Islet of Langerhans (tissue), 1 donor: Measurements from ENCODE around the gene CFLAR.
A peak's percentile ranks its signal among the peaks of the same experiment; 100 is the strongest.
"Not testable (repeated sequence)": the region's sequence is repeated elsewhere in the genome, so short reads cannot be mapped to it uniquely, and the experiment has no call there.

Experiments
- FAIRE-seq: peaks from one replicate; lab custom pipeline; 2011; peaks lifted over from hg19 to GRCh38; lab: Jason Lieb, UNC

The CFLAR gene

DNA sequence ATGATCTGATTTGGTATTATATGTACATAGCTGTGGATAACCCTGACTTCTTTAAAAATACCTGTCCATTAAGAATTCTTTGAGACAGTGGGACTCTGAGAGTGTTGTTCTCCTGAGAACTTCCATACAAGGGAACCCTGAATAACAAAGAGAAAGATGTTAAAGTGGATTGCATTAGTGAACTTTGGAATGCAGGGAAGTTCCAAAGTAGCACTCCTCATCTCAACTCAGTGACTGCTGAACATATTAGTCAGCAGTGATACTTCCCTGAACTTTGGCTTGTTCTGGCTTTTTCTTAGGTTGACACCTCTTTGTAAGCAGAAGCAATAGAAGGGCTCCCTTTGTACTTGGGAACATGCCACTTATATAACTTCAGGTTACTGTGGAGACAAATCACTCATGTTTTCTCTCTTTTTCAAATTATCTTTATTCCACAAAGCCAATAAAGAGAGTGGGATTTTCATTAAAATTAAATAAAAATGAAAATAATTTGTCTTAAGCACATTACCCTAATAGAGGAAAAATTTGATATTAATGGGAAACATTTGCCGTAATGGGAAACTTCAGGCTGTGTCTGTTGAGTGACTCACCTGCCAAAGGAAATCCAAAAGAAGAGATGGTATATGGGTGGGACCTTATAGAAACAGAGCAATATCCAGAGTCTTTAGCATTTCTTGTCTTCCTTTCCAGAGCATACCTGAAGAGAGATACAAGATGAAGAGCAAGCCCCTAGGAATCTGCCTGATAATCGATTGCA is 33.3 kb downstream of the CFLAR start:
- no peak for FAIRE-seq

GRCh38 chr2:201149821-201150165 is 33.8 kb downstream of the CFLAR start:
- FAIRE-seq: not testable (repeated sequence)

DNA sequence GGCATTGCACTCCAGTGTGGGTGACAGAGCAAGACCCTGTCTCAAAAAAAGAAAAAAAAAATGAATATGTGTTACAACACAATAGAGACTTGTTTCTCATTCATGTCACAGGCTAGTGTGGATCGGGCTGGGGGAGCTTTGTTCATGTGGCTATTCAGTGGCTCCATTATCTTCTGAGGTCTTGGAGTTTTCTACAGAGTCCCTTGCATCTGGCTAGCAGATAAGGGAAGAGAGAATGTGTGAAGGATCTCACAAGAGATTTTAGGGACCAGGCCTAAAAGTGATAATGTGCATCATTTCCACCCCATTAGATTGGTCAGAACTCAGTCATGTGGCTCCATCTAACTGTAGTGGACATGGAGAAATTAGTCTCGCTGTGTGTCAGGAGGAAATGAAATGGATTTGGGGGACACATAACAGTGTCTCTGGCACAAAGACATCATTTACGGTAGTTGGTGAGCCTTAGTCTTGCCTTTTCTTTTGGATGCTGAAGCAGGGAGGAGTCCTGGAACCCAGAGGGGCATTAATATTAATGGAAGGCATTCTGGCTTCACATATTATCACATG is 34.6 kb downstream of the CFLAR start:
- no peak for FAIRE-seq

GRCh38 chr2:201151127-201151981 is 35.4 kb downstream of the CFLAR start:
- no peak for FAIRE-seq

- no peak for FAIRE-seq
Observed at GRCh38 chr2:201152517-201152916, 36.6 kb downstream of the CFLAR start.

- FAIRE-seq: no peak
Observed at GRCh38 chr2:201152999-201153815, 37.2 kb downstream of the CFLAR start.

GRCh38 chr2:201154615-201155399 is 38.8 kb downstream of the CFLAR start:
- FAIRE-seq: no peak

DNA sequence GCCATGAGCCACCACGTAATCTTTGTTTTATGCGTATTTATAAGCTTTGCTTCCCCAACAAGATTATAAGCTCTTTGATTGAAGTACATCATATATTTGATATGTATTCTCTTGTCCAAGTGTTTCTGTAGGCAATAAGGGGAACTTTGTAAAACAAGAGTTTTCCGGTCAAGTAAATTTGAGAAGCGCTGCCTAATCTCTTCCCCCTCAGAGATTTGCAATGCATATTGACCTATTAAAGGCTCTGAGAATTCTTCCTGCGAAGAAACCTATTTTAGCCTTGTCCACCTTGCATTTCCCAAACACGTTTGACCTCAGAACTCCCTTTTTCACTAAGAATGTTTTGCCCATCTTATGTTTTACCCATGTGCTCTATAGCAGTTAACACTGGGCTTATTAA is 40.1 kb downstream of the CFLAR start:
- no peak for FAIRE-seq

GRCh38 chr2:201156640-201157039 is 40.7 kb downstream of the CFLAR start:
- no peak for FAIRE-seq

DNA sequence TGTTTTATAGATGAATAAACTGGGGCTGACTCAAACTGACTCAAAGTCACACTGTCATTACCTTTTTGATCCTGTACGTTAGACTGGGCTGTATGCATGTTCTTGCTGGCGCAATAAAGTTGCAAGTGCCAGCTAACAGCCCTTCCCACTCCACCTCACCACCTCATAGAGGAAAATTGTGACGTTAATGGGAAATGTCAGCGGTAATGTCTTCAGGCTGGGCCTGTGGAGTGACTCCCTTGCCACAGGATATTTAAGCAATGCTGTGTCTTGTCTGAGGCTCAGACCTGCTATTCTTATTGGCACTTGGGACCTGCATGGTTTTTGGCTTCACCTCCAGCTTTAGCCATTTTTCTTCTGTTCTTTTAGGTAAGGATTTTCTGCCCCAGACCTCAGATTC is 41.7 kb downstream of the CFLAR start:
- no peak for FAIRE-seq

GRCh38 chr2:201158111-201158929 is 42.4 kb downstream of the CFLAR start:
- peak; percentile 86 for FAIRE-seq

DNA sequence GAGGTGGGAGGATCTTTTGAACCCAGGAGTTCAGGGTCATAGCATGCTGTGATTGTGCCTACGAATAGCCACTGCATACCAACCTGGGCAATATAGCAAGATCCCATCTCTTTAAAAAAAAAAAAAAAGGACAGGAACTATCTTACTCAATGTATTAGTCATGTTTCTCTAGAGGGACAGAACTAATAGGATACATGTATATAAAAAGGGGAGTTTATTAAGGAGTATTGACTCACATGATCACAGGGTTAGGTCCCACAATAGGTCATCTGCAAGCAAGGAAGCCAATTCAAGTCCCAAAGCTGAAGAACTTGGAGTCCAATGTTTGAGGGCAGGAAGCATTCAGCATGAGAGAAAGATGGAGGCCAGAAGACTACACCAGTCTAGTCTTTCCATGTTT is 48.2 kb downstream of the CFLAR start:
- no peak for FAIRE-seq

- no peak for FAIRE-seq
Observed at GRCh38 chr2:201167546-201167945, 51.6 kb downstream of the CFLAR start.

DNA sequence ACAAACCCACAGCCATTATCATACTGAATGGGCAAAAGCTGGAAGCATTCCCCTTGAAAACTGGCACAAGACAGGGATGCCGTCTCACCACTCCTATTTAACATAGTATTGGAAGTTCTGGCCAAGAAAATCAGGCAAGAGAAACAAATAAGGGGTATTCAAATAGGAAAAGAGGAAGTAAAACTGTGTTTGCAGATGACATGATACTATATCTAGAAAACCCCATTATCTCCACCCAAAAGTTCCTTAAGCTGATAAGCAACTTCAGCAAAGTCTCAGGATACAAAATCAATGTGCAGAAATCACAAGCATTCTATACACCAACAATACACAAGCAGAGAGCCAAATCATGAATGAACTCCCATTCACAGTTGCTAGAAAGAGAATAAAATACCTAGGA is 52.5 kb downstream of the CFLAR start:
- not testable (repeated sequence) for FAIRE-seq

- no peak for FAIRE-seq
Observed at GRCh38 chr2:201171259-201171814, 55.4 kb downstream of the CFLAR start.

DNA sequence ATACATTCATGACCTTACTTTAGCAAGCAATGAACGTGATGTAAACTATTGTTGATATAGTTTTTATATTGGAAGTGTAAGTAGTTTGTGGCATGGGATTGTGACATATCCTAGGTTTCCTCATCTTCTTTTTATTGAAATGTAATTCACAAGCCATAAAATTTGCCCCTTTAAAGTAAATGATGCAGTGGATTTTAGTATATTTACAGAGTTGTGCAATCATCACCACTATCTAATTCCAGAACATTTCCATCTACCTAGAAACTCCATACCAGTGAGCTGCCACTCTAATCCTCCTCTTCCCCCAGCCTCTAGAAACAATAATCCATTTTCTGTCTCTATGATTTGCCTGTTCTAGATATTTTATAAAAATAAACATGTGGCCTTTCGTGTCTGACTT is 56.3 kb downstream of the CFLAR start:
- FAIRE-seq: no peak

DNA sequence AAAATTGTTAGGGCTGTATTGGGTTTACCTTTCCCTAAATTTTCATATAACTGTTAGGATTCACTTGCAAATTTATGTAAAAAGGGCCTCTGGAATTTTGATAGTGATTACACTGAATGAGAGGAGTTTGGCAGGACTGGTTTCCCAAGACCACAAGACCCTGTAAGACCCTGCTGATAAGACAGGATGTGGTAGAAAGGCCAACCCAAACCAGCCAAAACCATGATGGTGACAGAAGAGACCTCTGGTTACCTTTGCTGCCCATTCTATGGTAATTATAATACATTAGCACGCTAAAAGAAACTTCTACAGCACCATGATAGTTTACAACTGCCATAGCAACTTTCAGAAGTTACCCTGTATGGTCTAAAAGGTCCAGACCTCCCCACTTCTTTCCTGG is 58.7 kb downstream of the CFLAR start:
- FAIRE-seq: no peak

DNA sequence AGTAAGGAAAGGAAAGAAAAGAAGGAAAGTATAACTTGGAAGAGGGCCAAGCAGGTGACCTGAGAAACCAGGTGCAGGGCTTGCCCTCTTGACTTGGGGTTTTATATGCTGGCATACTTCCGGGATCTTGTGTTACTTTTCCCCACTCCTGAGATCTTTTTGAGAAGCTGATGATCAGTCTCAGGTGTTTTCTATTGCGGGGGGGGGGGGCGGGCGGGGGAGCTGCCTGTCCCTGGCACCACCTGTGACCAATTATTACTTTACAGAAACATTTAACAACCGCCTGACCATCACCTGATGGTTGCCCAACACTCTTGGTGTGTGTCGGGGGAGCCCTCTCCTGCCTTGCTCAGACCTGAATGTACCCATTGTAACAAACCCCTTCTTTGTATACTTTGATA is 60.1 kb downstream of the CFLAR start:
- no peak for FAIRE-seq

DNA sequence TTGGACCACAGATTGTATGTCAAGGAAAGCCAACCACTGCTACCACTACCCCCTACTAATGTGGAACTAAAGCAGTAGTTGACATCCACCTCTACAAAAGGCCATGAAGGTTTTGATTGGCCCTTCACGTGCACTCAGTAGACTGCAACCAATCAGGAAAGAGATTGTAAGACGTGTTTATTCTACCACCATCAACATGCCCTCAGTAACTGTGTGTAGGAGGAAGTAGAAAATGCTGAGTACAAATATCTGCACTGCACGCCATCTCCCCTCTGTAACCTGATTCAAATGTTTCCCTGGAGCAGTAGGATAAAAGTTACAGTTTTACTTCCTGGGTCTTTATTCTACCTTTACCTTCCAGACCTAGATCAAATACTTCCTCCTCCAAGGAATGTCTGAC is 64.0 kb downstream of the CFLAR start:
- FAIRE-seq: no peak

- no peak for FAIRE-seq
Observed at GRCh38 chr2:201182650-201183364, 66.8 kb downstream of the CFLAR start, which contains the start of gene CASP10. Gene CASP10, plus strand, starts transcription at chr2:201183141. Its CDS starts 2,637 bp downstream, at chr2:201185778.
